Bladder microvascular endothelial cell (primary cell): ENCODE results near the gene ADH1A. TPM values are rescaled to one million over a fixed set of nuclear protein-coding genes. Genes with fewer than 3 reads are reported as not detected.

Source experiments
- total RNA-seq: library from RNA; depleted of rRNA; stranded (reverse); fragments of >200 nt; gene quantifications from 2 replicates; pipeline ENCODE4 v1.2.3, GENCODE V29; 2014

ADH1A gene
- total RNA-seq, result not detected in 2 replicates

DNA sequence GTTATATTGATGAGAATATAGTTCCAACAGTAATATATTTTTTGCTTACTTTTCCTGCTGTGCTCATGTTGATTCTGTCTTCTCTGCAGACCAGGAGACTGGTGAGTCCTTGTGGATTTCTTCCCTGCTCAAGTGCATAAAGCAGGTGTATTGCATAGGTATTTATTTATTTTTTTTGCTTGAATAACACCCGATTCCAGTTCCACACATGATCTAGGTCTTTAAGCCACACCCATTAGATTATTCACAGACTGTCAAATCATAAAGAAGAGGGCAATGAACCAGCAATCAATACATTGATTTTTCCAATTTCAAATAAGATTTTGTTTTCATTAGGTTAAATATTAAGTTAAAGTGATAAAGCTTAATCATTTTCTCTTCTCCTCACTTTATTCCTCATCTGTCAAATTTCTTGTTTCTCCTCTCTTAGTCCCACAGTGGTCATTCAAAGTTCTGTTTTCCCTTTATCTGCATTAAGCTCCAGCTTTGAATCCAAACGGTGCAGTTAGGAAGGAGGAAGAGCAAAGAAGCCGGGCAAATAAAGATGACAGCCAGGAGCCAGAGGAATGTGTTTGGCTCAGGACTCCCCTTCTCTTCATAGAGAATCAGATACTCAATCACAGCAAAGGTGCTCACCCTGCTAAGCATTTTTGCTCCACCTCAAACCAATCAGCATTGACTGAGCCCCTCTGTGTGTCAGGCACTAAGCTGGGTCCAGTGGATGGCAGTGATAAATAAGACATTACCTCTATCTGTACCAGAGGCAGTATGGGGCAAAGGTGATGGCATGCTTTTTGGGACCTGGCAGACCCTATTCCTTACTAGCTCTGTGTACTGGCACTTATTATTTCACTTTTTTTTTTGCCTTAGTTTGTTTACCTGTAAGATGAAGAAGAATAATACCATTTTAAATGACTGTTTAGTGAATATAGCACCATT lies at the start of gene ADH1A:
Gene ADH1A, minus strand, starts transcription at position 138 of the 939 bp plus-strand sequence. Its CDS starts 71 bp downstream, at position 67.

DNA sequence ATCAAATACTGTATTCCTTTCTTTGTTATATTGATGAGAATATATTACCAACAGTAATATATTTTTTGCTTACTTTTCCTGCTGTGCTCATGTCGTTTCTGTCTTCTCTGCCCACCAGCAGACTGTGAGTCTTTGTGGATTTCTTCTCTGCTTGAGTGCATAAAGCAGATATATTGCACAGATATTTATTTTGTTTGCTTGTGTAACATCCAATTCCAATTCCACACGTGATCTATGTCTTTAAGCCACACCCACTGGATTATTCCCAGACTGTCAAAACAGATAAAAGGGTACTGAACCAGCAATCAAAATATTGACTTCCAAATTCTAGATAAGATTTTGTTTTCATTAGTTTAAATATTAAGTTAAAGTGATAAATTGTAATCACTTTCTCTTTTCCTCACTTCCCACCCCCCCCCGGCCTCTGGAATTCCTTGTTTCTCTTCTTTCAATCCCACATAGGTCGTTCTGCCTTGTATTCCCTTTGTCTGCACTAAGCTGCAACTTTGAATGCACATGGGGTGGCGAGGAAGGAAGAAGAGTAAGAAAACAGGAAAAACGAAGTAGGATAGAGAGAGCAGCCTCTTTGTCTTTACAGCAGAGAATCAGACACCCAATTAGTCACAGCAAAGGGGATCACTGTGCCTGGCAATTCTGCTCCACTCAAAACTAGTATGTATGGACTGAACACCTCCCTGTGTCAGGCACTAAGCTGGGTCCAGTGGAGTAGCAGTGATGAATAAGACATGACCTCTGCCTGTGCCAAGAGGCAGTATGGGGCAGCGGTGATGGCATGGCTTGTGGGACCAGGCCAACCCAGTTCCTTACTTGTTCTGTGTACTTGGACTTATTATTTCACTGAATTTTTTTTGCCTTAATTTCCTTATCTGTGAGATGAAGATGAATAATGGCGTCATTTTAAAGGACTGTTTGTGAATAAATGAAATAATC lies 30.7 kb upstream of the ADH1A start, which contains the start of gene ADH1B:
Gene ADH1B, minus strand, starts transcription at position 161 of the 951 bp plus-strand sequence. Its CDS starts 70 bp downstream, at position 91.

Other genes starting within 250 kb of the ADH1A start
- 71.9 and 78.2 TPM in 2 replicates for gene ADH5, start 202.2 kb downstream of the ADH1A start, total RNA-seq
- not detected in 2 replicates for gene ADH4, start 146.7 kb downstream of the ADH1A start, total RNA-seq
- not detected in 2 replicates for gene ADH6, start 71.7 kb downstream of the ADH1A start, total RNA-seq
- 0.32 and 1.9 TPM in 2 replicates for gene ADH1B, start 30.4 kb upstream of the ADH1A start, total RNA-seq
- gene ADH1C, start 61.8 kb upstream of the ADH1A start, total RNA-seq, result not detected in 2 replicates
- gene ADH7, start 144.4 kb upstream of the ADH1A start, total RNA-seq, result not detected in 2 replicates
- not detected in 2 replicates for gene C4orf17, start 220.0 kb upstream of the ADH1A start, total RNA-seq